GM12891 (cell line): Measurements from ENCODE around the gene SMAD9.

ENCODE experiments used
- POLR2AphosphoS5 ChIP-seq: IDR thresholded peaks from 2 replicates; pipeline ENCODE4 v1.6.1; 2011; ENCODE audit warnings: low read depth, low read length, control low read depth
- SPI1 ChIP-seq: IDR thresholded peaks from 2 replicates; pipeline ENCODE4 v1.6.1; 2011; ENCODE audit warnings: low read depth, low read length, control low read depth

DNA sequence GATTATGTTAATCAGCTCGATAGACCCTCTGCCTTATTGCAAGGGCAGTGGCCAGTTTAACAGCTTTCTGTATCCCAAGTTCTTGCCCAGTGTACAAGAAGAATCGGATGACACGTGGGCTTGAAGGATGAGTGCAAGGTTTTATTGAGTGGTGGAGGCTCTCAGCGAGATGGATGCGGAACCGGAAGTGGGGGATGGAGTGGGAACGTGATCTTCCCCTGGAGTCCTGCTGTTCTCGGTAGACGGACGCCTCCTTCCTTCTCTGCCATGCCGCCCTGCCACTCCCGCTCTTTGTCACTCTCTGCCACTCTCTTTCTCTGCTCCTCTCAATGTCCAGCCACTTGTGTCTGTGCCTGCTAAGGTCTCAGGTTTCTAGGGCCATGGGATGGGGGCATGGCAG is 80.1 kb downstream of the SMAD9 start:
- TF ChIP-seq SPI1 (no peak), POLR2AphosphoS5 (no peak)
